PFSK-1 (cell line): ENCODE measurements around the gene CLEC16A.

Experiments
- FOXP2 ChIP-seq: optimal IDR thresholded peaks from 2 replicates; pipeline ENCODE3; 2011; ENCODE audit warnings: borderline replicate concordance, control low read depth, inconsistent platforms; ENCODE audit not compliant: insufficient read depth; ENCODE audit errors: extremely low read length, extremely low read depth
- POLR2AphosphoS5 ChIP-seq: IDR thresholded peaks from 2 replicates; pipeline ENCODE4 v1.6.1; 2012; ENCODE audit warnings: low read depth, mild to moderate bottlenecking, control low read depth, low read length, moderate library complexity
- SIN3A ChIP-seq: IDR thresholded peaks from 2 replicates; pipeline ENCODE4 v1.6.1; 2012; ENCODE audit warnings: mild to moderate bottlenecking, low read length, moderate library complexity, borderline replicate concordance; ENCODE audit not compliant: insufficient read depth
- TAF1 ChIP-seq: IDR thresholded peaks from 2 replicates; pipeline ENCODE4 v1.6.1; 2012; ENCODE audit warnings: low read length, control low read depth, borderline replicate concordance; ENCODE audit not compliant: insufficient read depth
- TF ChIP-seq, protein P1 (sequence below), 2 experiments: IDR thresholded peaks; 2 replicates each; pipeline versions ENCODE4 v1.6.1 to v1.8.0; 2011 to 2012; ENCODE audit warnings: low read depth in 2 of 2, low read length in 2 of 2, control low read depth in 1 of 2, inconsistent platforms in 1 of 2, mild to moderate bottlenecking in 1 of 2, moderate library complexity in 1 of 2; ENCODE audit not compliant: insufficient read depth in 1 of 2

Gene CLEC16A

DNA sequence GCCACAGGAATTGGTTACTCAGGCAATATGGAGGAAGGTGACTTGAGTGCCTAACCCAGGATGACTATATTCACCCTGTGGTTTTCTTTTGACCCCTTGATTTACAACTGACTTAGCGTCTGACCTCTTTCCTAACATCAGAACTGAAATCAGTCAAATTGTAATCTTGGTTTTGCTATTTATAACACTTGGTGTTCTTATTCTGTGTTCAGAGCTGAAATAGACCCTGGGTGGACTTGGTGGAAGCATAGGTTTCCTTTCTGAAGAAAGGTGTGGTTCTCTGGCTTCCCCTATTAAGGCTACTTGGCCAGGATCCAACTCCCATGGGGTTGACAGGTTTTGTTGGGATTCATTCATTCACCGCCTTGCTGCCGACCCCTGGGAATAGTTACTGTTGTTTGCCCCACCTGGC, 80.8 kb downstream of the CLEC16A start:
- TF ChIP-seq, protein P1, sequence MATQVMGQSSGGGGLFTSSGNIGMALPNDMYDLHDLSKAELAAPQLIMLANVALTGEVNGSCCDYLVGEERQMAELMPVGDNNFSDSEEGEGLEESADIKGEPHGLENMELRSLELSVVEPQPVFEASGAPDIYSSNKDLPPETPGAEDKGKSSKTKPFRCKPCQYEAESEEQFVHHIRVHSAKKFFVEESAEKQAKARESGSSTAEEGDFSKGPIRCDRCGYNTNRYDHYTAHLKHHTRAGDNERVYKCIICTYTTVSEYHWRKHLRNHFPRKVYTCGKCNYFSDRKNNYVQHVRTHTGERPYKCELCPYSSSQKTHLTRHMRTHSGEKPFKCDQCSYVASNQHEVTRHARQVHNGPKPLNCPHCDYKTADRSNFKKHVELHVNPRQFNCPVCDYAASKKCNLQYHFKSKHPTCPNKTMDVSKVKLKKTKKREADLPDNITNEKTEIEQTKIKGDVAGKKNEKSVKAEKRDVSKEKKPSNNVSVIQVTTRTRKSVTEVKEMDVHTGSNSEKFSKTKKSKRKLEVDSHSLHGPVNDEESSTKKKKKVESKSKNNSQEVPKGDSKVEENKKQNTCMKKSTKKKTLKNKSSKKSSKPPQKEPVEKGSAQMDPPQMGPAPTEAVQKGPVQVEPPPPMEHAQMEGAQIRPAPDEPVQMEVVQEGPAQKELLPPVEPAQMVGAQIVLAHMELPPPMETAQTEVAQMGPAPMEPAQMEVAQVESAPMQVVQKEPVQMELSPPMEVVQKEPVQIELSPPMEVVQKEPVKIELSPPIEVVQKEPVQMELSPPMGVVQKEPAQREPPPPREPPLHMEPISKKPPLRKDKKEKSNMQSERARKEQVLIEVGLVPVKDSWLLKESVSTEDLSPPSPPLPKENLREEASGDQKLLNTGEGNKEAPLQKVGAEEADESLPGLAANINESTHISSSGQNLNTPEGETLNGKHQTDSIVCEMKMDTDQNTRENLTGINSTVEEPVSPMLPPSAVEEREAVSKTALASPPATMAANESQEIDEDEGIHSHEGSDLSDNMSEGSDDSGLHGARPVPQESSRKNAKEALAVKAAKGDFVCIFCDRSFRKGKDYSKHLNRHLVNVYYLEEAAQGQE (IDR thresholded peaks at IDR 0.05; ENCODE audit: insufficient read depth in 1 of 2, low read depth in 2 of 2, low read length in 2 of 2), result no peak
- TF ChIP-seq TAF1 (no peak), SIN3A (no peak), POLR2AphosphoS5 (no peak), FOXP2 (no peak)

DNA sequence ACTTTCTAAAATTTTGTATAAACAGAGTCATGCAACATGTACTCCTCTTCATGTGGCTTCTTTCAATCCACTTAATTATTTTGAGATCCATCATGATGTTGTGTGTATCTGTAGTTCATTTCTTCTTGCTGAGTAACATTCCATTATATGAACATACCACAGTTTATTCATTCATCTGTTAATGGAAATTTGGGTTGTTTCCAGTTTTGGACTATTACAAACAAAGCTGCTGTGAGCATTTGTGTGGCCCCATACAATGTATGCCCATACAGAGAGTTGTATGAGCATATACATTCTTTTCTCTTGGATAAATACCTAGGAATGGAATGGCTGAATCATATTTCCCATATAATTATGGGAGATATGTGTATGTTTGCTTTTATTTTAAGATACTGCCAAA, 85.6 kb downstream of the CLEC16A start:
- no peak for TF ChIP-seq POLR2AphosphoS5
- TF ChIP-seq, protein P1 (IDR thresholded peaks at IDR 0.05; ENCODE audit: insufficient read depth in 1 of 2, low read depth in 2 of 2, low read length in 2 of 2), result no peak
- no peak for TF ChIP-seq FOXP2
- no peak for TF ChIP-seq SIN3A
- no peak for TF ChIP-seq TAF1

DNA sequence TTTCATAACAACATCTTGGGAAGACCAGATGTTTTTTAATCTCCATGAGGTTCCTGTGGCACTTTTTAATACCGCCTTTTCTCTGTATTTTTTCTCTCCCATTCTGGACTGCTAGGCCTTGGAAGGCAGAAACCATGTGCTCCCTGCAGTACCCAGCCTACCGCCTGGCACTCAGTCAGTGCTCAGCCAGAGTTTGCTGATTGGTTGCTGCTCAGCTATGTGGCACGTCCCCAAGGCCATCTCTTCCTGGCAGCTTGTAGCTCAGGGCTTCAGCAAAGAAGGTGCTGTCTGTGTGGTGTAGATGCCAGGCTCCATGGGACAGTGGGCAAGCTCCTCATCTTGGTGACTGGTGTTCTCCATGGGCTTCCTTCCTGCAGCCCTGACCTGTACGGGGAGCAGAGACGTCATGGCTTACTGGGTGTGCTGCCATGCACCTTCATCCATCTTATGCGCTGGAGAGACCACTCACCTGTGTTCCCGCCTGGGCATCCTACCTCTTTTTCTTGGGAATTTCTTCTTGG, 86.7 kb downstream of the CLEC16A start:
- no peak for TF ChIP-seq TAF1
- TF ChIP-seq FOXP2, result no peak
- no peak for TF ChIP-seq SIN3A
- TF ChIP-seq POLR2AphosphoS5, result no peak
- TF ChIP-seq, protein P1 (IDR thresholded peaks at IDR 0.05; ENCODE audit: insufficient read depth in 1 of 2, low read depth in 2 of 2, low read length in 2 of 2), result no peak

DNA sequence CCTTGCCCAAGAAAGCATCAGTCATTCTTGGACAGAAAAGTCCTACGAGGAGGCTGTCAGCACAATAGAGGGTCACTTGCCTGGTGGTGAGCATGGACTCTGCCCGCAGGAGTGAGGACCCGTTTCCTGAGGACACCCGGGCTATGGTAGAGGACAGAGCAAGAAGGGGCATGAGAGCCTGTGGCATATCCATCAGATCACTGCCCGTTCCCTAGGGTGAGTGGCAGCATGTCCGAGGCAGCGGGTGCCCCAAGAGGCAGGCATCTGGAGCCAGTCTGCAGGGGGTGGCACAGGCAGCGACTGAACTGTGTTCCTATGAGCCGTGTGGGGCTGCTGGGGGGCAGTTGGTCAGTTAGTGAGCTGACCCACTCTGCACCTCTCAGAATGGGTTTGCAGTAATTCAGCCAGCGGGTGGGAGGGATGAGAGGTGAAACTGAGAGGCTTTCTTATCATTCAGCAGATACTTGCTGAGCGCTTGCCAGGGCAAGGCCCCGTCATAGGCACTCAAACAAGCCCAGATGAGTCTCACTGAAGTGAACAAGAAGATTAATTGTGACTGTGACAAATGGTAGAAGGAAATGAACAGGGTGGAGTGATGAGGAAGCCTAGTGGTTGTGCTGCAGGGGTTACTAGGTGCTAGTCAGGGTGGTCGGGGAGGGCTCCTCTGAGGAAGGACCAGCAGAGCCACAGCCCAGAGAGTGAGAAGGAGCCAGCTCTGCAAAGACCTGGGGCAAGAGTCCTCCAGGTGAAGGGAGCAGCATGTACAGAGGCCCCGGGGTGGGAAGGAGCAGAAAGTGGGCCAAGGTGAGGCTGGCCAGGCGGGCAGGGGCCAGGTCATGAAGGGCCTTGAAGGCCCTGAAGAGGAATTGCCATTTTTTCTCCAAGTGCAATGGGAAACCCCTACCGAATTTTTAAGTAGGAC, 87.9 kb downstream of the CLEC16A start:
- TF ChIP-seq TAF1 (no peak), FOXP2 (no peak), SIN3A (no peak), POLR2AphosphoS5 (no peak)
- TF ChIP-seq, protein P1 (IDR thresholded peaks at IDR 0.05; ENCODE audit: insufficient read depth in 1 of 2, low read depth in 2 of 2, low read length in 2 of 2), result no peak
